K562 (cell line): Measurements from ENCODE around the gene CLPSL1. TPM values are rescaled to one million over a fixed set of nuclear protein-coding genes. Genes with fewer than 3 reads are reported as not detected.

Source experiments
- ATAC-seq: fragments of 200-7000 bp; cut with Tn5 transposase; 3 replicates; pipeline ENCODE4 v1.9.1; 2020; ENCODE audit warnings: moderate library complexity
- BruUV-seq: library from RNA; stranded (reverse); fragments of 400-500 nt; replicated peaks from 2 replicates; lab custom pipeline; 2021; lab: Mats Ljungman, UMichigan
- CTCF ChIA-PET: fragments of 300-600 bp; formaldehyde crosslinking; extraction: SDS; loops from one replicate; lab custom pipeline; 2021; ENCODE audit warnings: low intra/inter-chr PET ratio; lab: Yijun Ruan, JAX
- POLR2A ChIA-PET: fragments of 300-600, 350-650 bp; sonication (Branson Sonifier 250); formaldehyde crosslinking; extraction: SDS; loops from one replicate; lab custom pipeline; 2021; ENCODE audit warnings: antibody characterized with exemption, inconsistent platforms; lab: Yijun Ruan, JAX
- DNase-seq, 4 experiments: peaks; one replicate each; pipeline versions ENCODE4 v3.0.0 to v3.0.0-alpha.2; 2011 to 2018; ENCODE audit warnings: low spot score in 3 of 4, mixed read lengths in 3 of 4; ENCODE audit errors: extremely low read depth in 1 of 4
- FAIRE-seq: peaks from 2 replicates; lab custom pipeline; 2011; peaks lifted over from hg19 to GRCh38; lab: Jason Lieb, UNC
- H2AFZ ChIP-seq: 2 replicates; pipeline ENCODE4 v1.6.0; 2011; ENCODE audit warnings: low read depth, low read length, control low read depth, inconsistent platforms
- H3K27ac ChIP-seq: fragments of 200-600 bp; 3 replicates; pipeline ENCODE4 v1.8.0; 2011; ENCODE audit warnings: low read depth, mild to moderate bottlenecking, control low read depth, inconsistent platforms, low read length, moderate library complexity, mixed read lengths; ENCODE audit errors: extremely low read depth
- H3K27me3 ChIP-seq, 2 experiments: fragments of 300-600 bp in 1 of 2; 2 replicates in 1 of 2; 3 replicates in 1 of 2; pipeline versions ENCODE4 v1.6.0 to v1.8.0; 2011; ENCODE audit warnings: inconsistent platforms in 2 of 2, low read length in 2 of 2, mild to moderate bottlenecking in 1 of 2, mixed read lengths in 1 of 2, moderate library complexity in 1 of 2; ENCODE audit not compliant: control insufficient read depth in 2 of 2, insufficient read depth in 2 of 2
- H3K36me3 ChIP-seq: fragments of 300-600 bp; 3 replicates; pipeline ENCODE4 v1.8.0; 2011; ENCODE audit warnings: mild to moderate bottlenecking, low read length, inconsistent platforms; ENCODE audit not compliant: control insufficient read depth, insufficient read depth
- H3K4me1 ChIP-seq, 2 experiments: fragments of 200-600 bp in 1 of 2; replicated peaks in 1 of 2; 2 replicates in 1 of 2; 3 replicates in 1 of 2; pipeline versions ENCODE4 v1.5.1 to v1.8.0; 2011; ENCODE audit warnings: inconsistent platforms in 2 of 2, low read length in 2 of 2, mild to moderate bottlenecking in 1 of 2, mixed read lengths in 1 of 2, moderate library complexity in 1 of 2; ENCODE audit not compliant: control insufficient read depth in 2 of 2, insufficient read depth in 2 of 2
- H3K4me2 ChIP-seq: 2 replicates; pipeline ENCODE4 v1.6.1; 2011; ENCODE audit warnings: low read length, control low read depth, inconsistent platforms, mixed read lengths; ENCODE audit not compliant: insufficient read depth
- H3K4me3 ChIP-seq: fragments of 200-600 bp; sonication (generic), shearing (Covaris generic); 2 replicates; pipeline ENCODE4 v1.5.1; 2016; ENCODE audit warnings: control low read depth, inconsistent platforms
- H3K79me2 ChIP-seq: fragments of 200-600 bp; 3 replicates; pipeline ENCODE4 v1.8.0; 2011; ENCODE audit warnings: low read length, inconsistent platforms; ENCODE audit not compliant: control insufficient read depth, insufficient read depth
- H3K9ac ChIP-seq, 2 experiments: 2 replicates each; pipeline versions ENCODE4 v1.6.0 to v1.6.1; 2011; ENCODE audit warnings: low read depth in 2 of 2, low read length in 2 of 2, control low read depth in 1 of 2, inconsistent platforms in 1 of 2, mild to moderate bottlenecking in 1 of 2, mixed read lengths in 1 of 2; ENCODE audit not compliant: insufficient read depth in 1 of 2
- H3K9me1 ChIP-seq: one replicate; pipeline ENCODE4 v1.6.0; 2011; ENCODE audit warnings: inconsistent platforms, mild to moderate bottlenecking, low read length, moderate library complexity; ENCODE audit not compliant: control insufficient read depth, insufficient read depth
- H3K9me3 ChIP-seq: replicated peaks from 2 replicates; pipeline ENCODE4 v1.5.1; 2011; ENCODE audit warnings: low read depth, low read length, inconsistent platforms; ENCODE audit not compliant: control insufficient read depth, insufficient read depth
- H4K20me1 ChIP-seq: replicated peaks from 2 replicates; pipeline ENCODE4 v1.6.1; 2011; ENCODE audit warnings: low read length, inconsistent platforms, mixed read lengths; ENCODE audit not compliant: control insufficient read depth, insufficient read depth
- FOXJ3 ChIP-seq: sonication (generic); formaldehyde crosslinking; IDR thresholded peaks from 2 replicates; pipeline ENCODE4 v1.4.0; 2020; ENCODE audit warnings: mild to moderate bottlenecking, missing genetic modification reagents
- FOXO4 ChIP-seq: fragments of 450-650 bp; formaldehyde crosslinking; IDR thresholded peaks from 2 replicates; pipeline ENCODE4 v1.4.0; 2020; ENCODE audit warnings: mild to moderate bottlenecking, moderate library complexity
- HNRNPK ChIP-seq: fragments of 200-400 bp; formaldehyde crosslinking; IDR thresholded peaks from one replicate; pipeline ENCODE4 v1.6.1; 2018; ENCODE audit warnings: mild to moderate bottlenecking, low read depth, low read length; ENCODE audit not compliant: poor library complexity, severe bottlenecking
- JUNB ChIP-seq: fragments of 450-650 bp; formaldehyde crosslinking; conservative IDR thresholded peaks from 2 replicates; pipeline ENCODE4 v1.4.0; 2020; ENCODE audit warnings: mild to moderate bottlenecking
- MCM3 ChIP-seq: fragments of 450-650 bp; IDR thresholded peaks from 2 replicates; pipeline ENCODE4 v1.6.1; 2016
- PHF21A ChIP-seq: fragments of 450-650 bp; IDR thresholded peaks from 2 replicates; pipeline ENCODE4 v1.6.1; 2017; ENCODE audit warnings: low read depth, borderline replicate concordance
- RNF2 ChIP-seq: sonication (generic); IDR thresholded peaks from 2 replicates; pipeline ENCODE4 v1.6.1; 2016
- SIX5 ChIP-seq, 2 experiments: IDR thresholded peaks; 2 replicates each; pipeline ENCODE4 v1.6.1; 2011; ENCODE audit warnings: low read length in 2 of 2, borderline replicate concordance in 1 of 2, low read depth in 1 of 2, mild to moderate bottlenecking in 1 of 2, moderate library complexity in 1 of 2; ENCODE audit not compliant: insufficient read depth in 1 of 2
- TCFL5 ChIP-seq: fragments of 250-450 bp; sonication (Bioruptor Pico); conservative IDR thresholded peaks from 2 replicates; pipeline ENCODE4 v1.6.1; 2021; ENCODE audit warnings: mild to moderate bottlenecking, moderate library complexity, matching md5 sums
- TEAD1 ChIP-seq, 2 experiments: fragments of 450-650 bp in 1 of 2; sonication (generic) in 1 of 2; formaldehyde crosslinking; IDR thresholded peaks; 2 replicates each; pipeline versions ENCODE4 v1.4.0 to v1.8.0; 2020 to 2022; ENCODE audit warnings: mild to moderate bottlenecking in 2 of 2, missing genetic modification reagents in 1 of 2
- ZNF134 ChIP-seq: fragments of 250-450 bp; sonication (Bioruptor Pico); conservative IDR thresholded peaks from 2 replicates; pipeline ENCODE4 v1.4.0; 2020
- ZNF274 ChIP-seq: IDR thresholded peaks from 2 replicates; pipeline ENCODE4 v1.6.1; 2011; ENCODE audit warnings: low read depth, mild to moderate bottlenecking, low read length, moderate library complexity, borderline replicate concordance
- ZNF445 ChIP-seq: fragments of 250-450 bp; sonication (Bioruptor Pico); IDR thresholded peaks from 2 replicates; pipeline ENCODE4 v1.4.0; 2020; ENCODE audit warnings: low read depth, mild to moderate bottlenecking, moderate library complexity
- ZNF57 ChIP-seq: fragments of 450-650 bp; formaldehyde crosslinking; IDR thresholded peaks from 2 replicates; pipeline ENCODE4 v1.4.0; 2020; ENCODE audit warnings: mild to moderate bottlenecking, moderate library complexity
- WGBS: fragments of 100-300 bp; shearing (Covaris generic); methylation state at CpG from one replicate; pipeline ENCODE4 v1.1.6; 2016; ENCODE audit warnings: low coverage, mixed read lengths; ENCODE audit not compliant: insufficient coverage; ENCODE audit errors: missing lambda C conversion rate; 5-methylcytosine and 5-hydroxymethylcytosine counted together
- in situ Hi-C: fragments of 300-500 bp; cut with MboI; formaldehyde crosslinking; loops from 4 replicates; pipeline ENCODE4 v1.15.0; 2018; ENCODE audit warnings: inconsistent platforms, mixed read lengths
- intact Hi-C: fragments of 100-400 bp; cut with micrococcal nuclease; formaldehyde crosslinking; loops from 2 replicates; pipeline ENCODE4 v1.14.2; 2022
- polyA plus RNA-seq, 8 experiments: library from polyadenylated mRNA; depleted of rRNA in 4 of 8; stranded (reverse) in 5 of 8; unstranded in 3 of 8; fragments of >200 nt; fragmentation: Nextera tagmentation in 2 of 8; fragmentation: Illumina TruSeq in 1 of 8; extraction: Ambion mirVana in 2 of 8; extraction: Trizol in 1 of 8; gene quantifications; 2 replicates each; pipeline versions ENCODE4 v1.2.1 to v1.2.3, GENCODE V29; 2011 to 2014; ENCODE audit warnings: inconsistent platforms in 1 of 8, missing spikeins in 1 of 8
- total RNA-seq, 7 experiments: library from RNA; depleted of rRNA in 6 of 7; stranded (reverse); fragments of >200 nt in 6 of 7; fragmentation: Illumina TruSeq in 2 of 7; extraction: Trizol in 2 of 7; gene quantifications; 2 replicates each; pipeline versions ENCODE4 v1.2.1 to v1.2.3, GENCODE V29; 2011 to 2021; ENCODE audit warnings: low replicate concordance in 1 of 7
- TF ChIP-seq, protein P1 (sequence below): fragments of 200-800 bp; sonication (Bioruptor generic); IDR thresholded peaks from 2 replicates; pipeline ENCODE4 v1.6.1; 2017; ENCODE audit warnings: missing genetic modification characterization, missing compliant biosample characterization

Gene CLPSL1
- total and polyA plus RNA-seq, 9 of the 15 experiments (the other 6 are each of a cell fraction or from before 2014, with no cell fraction given): not detected

DNA sequence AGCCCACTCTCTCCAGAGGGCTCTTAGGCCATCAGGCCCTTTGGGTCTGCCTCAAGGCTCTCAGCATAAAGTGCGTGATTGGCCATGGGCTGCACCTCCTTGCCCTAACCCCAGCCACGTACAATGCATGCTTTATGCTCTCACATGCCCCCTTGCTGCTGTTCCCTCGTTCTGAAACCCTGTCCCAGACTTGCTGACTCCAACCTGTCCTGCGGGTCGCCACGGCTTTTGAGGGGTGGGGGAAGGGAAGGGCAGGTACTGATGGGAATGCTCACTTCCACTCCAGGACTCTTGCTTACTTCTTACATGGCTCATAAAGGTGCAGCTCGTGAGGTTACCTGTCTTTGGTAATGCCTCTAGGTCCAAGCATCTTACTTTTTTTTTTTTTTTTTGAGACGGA, 38.0 kb upstream of the CLPSL1 start:
- Histone ChIP-seq H3K27ac (no peak overlapping the region), H3K4me2 (peak overlapping the region; percentile 38), H4K20me1 (no peaks in the 10 kb centered on the region), H3K36me3 (no peaks in the 10 kb centered on the region), H3K9me1 (no peaks in the 10 kb centered on the region), H3K9ac (peak overlapping the region in 1 of 2 experiments; percentile 53; a peak in 1 of 4 replicates), H2AFZ (0 out of 2 replicates have a peak overlapping the region, but pooled peaks have one; percentile 44), H3K9me3 (peaks cover 8% of the 10 kb centered on the region), H3K4me1 (peaks cover 2 to 3% of the 10 kb centered on the region in 2 experiments; a peak in 2 of 5 replicates), H3K27me3 (peaks cover 15 to 20% of the 10 kb centered on the region in 2 experiments; a peak in 4 of 5 replicates), H3K79me2 (no peaks in the 10 kb centered on the region), H3K4me3 (no peak overlapping the region)
- TF ChIP-seq ZNF445 (CRISPR knock-in tag) (no peak), ZNF274 (no peak), TCFL5 (CRISPR knock-in tag) (no peak), HNRNPK (no peak), TEAD1 (CRISPR knock-in tag; IDR thresholded peaks at IDR 0.05) (no peak), FOXO4 (CRISPR knock-in tag) (no peak), ZNF57 (CRISPR knock-in tag) (no peak), SIX5 (IDR thresholded peaks at IDR 0.05; ENCODE audit: borderline replicate concordance in 1 of 2, insufficient read depth in 1 of 2, low read depth in 1 of 2, low read length in 2 of 2) (no peak), JUNB (CRISPR knock-in tag) (no peak), MCM3 (no peak), PHF21A (no peak), ZNF134 (CRISPR knock-in tag) (no peak), FOXJ3 (CRISPR knock-in tag) (no peak), RNF2 (no peak)
- TF ChIP-seq, protein P1, sequence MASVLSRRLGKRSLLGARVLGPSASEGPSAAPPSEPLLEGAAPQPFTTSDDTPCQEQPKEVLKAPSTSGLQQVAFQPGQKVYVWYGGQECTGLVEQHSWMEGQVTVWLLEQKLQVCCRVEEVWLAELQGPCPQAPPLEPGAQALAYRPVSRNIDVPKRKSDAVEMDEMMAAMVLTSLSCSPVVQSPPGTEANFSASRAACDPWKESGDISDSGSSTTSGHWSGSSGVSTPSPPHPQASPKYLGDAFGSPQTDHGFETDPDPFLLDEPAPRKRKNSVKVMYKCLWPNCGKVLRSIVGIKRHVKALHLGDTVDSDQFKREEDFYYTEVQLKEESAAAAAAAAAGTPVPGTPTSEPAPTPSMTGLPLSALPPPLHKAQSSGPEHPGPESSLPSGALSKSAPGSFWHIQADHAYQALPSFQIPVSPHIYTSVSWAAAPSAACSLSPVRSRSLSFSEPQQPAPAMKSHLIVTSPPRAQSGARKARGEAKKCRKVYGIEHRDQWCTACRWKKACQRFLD: no peak
- ATAC-seq: peak; percentile 19; the same call in 2 of the 3 replicates
- BruUV-seq: no TSS peak
- DNase-seq: peak in 1 of 4 experiments; percentile 16
- ChIA-PET CTCF (no interaction called here), POLR2A (interaction anchor here (0.7 kb wide), 1 partner anchor 22 kb away, joined by 4 read pairs; no protein-coding TSS in a partner anchor)
- no peak for FAIRE-seq
- in situ Hi-C loops (no loop called here), intact Hi-C loops (no loop called here)
- 14% methylated on average over 7 of the region's 8 CpGs for WGBS
